ENCODE measurements around the gene NATD1.

- TF ChIP-seq EP300 (IDR thresholded peaks at IDR 0.05; ENCODE audit: borderline replicate concordance in 1 of 2, control insufficient read depth in 1 of 2, low read depth in 2 of 2, low read length in 2 of 2) (no peak), CEBPZ (IDR thresholded peaks at IDR 0.05; ENCODE audit: low read depth, low read length) (no peak), ZNF384 (IDR thresholded peaks at IDR 0.05; ENCODE audit: borderline replicate concordance, low read depth, low read length) (no peak), CTCF (IDR thresholded peaks at IDR 0.05 in 2 of 3, conservative IDR thresholded peaks at IDR 0.05 in 1 of 3; ENCODE audit: control insufficient read depth in 2 of 3, extremely low read depth in 1 of 3, insufficient read depth in 1 of 3, low read depth in 3 of 3, low read length in 3 of 3) (no peak), HCFC1 (IDR thresholded peaks at IDR 0.05; ENCODE audit: low read length) (no peak), IRF3 (IDR thresholded peaks at IDR 0.05) (no peak), CHD2 (IDR thresholded peaks at IDR 0.05; ENCODE audit: borderline replicate concordance, low read depth, low read length) (no peak), REST (IDR thresholded peaks at IDR 0.05; ENCODE audit: low read depth, low read length) (no peak), TAF1 (IDR thresholded peaks at IDR 0.05; ENCODE audit: borderline replicate concordance, low read depth, low read length) (no peak), BACH1 (IDR thresholded peaks at IDR 0.05; ENCODE audit: borderline replicate concordance) (no peak)
These were observed 63.1 kb downstream of the NATD1 start for GRCh38 chr17:21190078-21190477.
